Measurements from ENCODE around the gene CAMK2D.
A peak's percentile ranks its signal among the peaks of the same experiment; 100 is the strongest.

The CAMK2D gene

DNA sequence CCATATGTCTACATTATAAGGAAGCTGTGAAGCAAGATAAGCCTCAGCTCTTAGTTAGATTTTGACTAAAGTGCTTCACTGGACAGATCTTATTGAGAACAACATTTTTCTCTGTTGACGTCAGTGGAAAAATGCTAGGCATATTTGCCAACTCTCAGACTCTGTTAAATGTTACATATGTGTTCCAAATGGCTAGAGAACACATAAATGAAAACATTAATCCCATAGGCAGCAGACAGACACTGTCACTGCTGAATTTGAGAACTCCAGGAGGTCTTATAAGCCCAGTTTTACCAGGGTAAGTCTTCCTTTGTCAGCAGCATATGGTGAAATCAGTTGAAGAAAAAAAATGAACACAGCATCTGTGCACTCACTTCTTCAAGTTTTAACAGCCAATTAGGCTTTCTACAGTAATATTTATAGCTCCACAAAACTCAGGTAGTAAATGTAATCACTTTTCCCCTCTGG is 186.9 kb downstream of the CAMK2D start:
- TF ChIP-seq, protein P1, sequence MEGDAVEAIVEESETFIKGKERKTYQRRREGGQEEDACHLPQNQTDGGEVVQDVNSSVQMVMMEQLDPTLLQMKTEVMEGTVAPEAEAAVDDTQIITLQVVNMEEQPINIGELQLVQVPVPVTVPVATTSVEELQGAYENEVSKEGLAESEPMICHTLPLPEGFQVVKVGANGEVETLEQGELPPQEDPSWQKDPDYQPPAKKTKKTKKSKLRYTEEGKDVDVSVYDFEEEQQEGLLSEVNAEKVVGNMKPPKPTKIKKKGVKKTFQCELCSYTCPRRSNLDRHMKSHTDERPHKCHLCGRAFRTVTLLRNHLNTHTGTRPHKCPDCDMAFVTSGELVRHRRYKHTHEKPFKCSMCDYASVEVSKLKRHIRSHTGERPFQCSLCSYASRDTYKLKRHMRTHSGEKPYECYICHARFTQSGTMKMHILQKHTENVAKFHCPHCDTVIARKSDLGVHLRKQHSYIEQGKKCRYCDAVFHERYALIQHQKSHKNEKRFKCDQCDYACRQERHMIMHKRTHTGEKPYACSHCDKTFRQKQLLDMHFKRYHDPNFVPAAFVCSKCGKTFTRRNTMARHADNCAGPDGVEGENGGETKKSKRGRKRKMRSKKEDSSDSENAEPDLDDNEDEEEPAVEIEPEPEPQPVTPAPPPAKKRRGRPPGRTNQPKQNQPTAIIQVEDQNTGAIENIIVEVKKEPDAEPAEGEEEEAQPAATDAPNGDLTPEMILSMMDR (IDR thresholded peaks at IDR 0.05; ENCODE audit: insufficient read depth, low read depth, low read length, missing control alignments): no peak
- H3K4me3 ChIP-seq (ENCODE audit: low read length): no peak overlapping the region
- peak; percentile 43 for DNase-seq (ENCODE audit: low read depth)

DNA sequence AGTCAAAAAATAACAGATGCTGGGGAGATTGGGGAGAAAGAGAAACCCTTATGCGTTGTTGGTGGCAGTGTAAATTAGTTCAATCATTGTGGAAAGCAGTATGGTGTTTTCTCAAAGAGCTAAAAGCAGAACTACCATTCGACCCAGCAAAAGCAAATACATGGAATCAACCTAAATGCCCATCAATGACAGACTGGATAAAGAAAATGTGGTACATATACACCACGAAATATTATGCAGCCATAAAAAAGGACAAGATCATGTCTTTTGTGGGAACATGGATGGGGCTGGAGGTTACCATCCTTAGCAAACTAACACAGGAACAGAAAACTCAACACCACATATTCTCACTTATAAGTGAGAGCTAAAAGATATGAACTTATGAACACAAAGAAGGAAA is 188.9 kb downstream of the CAMK2D start:
- DNase-seq (ENCODE audit: low read depth): no peak
- TF ChIP-seq, protein P1 (IDR thresholded peaks at IDR 0.05; ENCODE audit: insufficient read depth, low read depth, low read length, missing control alignments): no peak
- H3K4me3 ChIP-seq (ENCODE audit: low read length): no peak overlapping the region

DNA sequence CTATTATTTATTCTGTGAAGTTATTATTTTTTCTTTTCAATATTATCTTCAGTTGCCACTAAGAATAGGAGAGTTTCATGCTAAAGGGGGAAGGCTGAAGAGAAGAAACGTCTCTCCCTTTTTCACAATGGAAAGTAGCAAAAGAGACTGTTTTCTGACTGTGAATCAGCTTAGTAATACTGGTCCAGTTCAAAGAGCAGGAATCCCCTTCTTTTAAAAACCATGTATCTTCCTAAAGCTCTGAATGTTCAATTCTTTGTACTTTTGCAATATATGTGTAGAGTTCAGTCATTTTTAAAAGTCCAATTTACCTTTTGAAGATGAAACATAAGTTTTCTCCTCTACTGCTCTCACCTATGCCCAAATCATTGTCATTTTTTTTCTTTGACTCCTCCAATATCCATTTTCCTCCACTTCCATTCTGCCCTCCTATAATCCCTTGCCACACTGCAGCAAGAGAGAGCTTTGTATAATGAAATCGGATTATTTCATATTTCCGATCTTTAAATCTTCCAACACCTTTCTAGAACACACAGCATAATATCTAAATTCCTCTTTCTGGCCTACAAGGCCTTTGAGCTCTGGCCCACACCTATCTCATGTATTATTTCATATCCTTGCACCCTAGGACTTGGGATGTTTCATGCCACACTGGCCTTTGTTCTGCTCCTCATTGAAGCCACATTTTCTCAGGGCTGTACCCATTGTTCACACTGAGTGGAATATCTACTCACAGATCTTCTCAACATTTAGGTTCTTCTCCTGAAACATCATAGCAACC is 195.3 kb downstream of the CAMK2D start:
- TF ChIP-seq, protein P1 (IDR thresholded peaks at IDR 0.05; ENCODE audit: insufficient read depth, low read depth, low read length, missing control alignments): no peak
- no peak overlapping the region for H3K4me3 ChIP-seq (ENCODE audit: low read length)
- no peak for DNase-seq (ENCODE audit: low read depth)

DNA sequence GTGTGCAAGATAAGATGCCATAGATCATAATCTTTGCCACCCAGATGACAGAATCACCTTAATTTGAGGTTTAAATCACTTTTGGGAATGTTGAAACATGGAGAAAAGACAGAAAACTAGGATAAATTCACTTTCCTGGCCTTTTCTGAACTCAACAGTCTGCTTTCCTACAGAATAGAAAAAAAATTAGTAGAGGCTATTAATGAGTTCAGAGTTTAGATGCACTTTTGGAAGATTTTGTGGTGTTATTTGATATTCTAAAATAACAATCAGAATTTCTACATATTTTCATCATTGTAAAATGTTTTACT is 195.9 kb downstream of the CAMK2D start:
- no peak overlapping the region for H3K4me3 ChIP-seq (ENCODE audit: low read length)
- no peak for DNase-seq (ENCODE audit: low read depth)
- TF ChIP-seq, protein P1 (IDR thresholded peaks at IDR 0.05; ENCODE audit: insufficient read depth, low read depth, low read length, missing control alignments): no peak

DNA sequence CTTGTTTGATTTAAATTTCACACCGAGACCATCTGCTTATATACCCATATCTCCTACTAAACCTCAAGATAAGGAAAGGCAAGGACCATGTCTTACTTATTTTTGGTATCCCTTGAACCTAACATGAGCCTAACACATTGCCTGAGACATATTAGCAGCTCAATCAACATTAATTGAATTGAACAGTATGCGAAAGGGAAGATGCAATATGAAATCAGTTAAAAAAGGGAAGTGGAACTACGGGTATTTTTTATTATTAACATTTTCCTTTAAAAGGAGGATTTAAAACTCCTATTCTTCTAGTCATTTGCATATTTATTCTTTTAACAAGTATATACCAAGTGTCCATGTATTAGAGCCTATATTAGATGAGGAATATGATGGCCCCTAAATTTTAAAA is 197.0 kb downstream of the CAMK2D start:
- DNase-seq (ENCODE audit: low read depth): no peak
- TF ChIP-seq, protein P1 (IDR thresholded peaks at IDR 0.05; ENCODE audit: insufficient read depth, low read depth, low read length, missing control alignments): no peak
- H3K4me3 ChIP-seq (ENCODE audit: low read length): no peak overlapping the region

DNA sequence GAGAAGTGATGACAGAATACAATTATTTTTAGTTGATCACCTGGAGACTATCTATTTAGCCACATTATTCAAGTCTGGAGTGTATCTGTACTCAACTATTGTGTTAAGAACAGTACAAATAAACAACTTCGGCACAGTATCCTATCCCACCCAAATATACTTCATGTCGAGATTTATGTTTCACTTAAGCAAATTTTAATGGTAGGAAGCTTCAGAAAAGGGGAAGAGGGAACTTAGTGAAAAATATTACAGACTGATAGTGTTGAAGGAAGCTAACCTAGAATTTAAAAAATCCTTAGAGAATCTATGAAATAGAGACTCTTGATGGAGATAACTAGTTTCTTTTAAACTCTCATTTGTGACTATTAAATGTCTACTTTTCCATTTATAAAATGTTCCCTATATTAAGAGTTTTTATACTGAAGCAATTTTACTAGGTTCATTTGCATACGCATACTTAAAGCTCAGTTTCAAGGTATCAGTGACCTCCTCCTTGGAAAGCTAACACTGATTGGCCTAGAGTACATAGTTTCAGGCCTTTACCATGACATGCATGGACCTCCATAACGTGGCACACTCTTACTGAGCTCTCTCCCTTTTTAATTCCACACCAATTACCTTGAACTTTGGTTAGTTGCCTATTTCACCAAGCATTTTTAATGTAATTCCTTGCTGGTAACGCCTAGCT is 197.7 kb downstream of the CAMK2D start:
- TF ChIP-seq, protein P1 (IDR thresholded peaks at IDR 0.05; ENCODE audit: insufficient read depth, low read depth, low read length, missing control alignments): no peak
- no peak for DNase-seq (ENCODE audit: low read depth)

More for the DNA sequence above, 197.7 kb downstream of the CAMK2D start:
- H3K4me3 ChIP-seq (ENCODE audit: low read length): no peak overlapping the region

All from epithelial cell of esophagus (primary cell).